ENCODE results near the gene RRAD.

Gene RRAD

GRCh38 chr16:66934839-66935313 lies 9.5 kb upstream of the RRAD start:
- in situ Hi-C loops (cut with HindIII; ENCODE audit: low sequenced_read_pairs): loop anchor here (5.0 to 10.0 kb wide), 3 partner anchors 53 to 450 kb away; partner anchors contain the start of gene PDP2

- in situ Hi-C loops (cut with HindIII; ENCODE audit: low sequenced_read_pairs): loop anchor here (10.0 kb wide), 1 partner anchor 451 kb away; no protein-coding TSS in a partner anchor
Measured at GRCh38 chr16:66934138-66934838, 9.0 kb upstream of the RRAD start, which contains the start of gene CIAO2B. TSS of gene CIAO2B (minus strand) at chr16:66934402. CDS start at chr16:66934364, 38 bp downstream.

GRCh38 chr16:66933776-66934137 lies 8.4 kb upstream of the RRAD start:
- in situ Hi-C loops (cut with HindIII; ENCODE audit: low sequenced_read_pairs): loop anchor here (10.0 kb wide), 1 partner anchor 451 kb away; no protein-coding TSS in a partner anchor

- in situ Hi-C loops (cut with HindIII; ENCODE audit: low sequenced_read_pairs): loop anchor here (10.0 kb wide), 1 partner anchor 453 kb away; no protein-coding TSS in a partner anchor
Measured at GRCh38 chr16:66932076-66932475, 6.7 kb upstream of the RRAD start.

- in situ Hi-C loops (cut with HindIII; ENCODE audit: low sequenced_read_pairs): loop anchor here (10.0 kb wide), 1 partner anchor 453 kb away; no protein-coding TSS in a partner anchor
Measured at GRCh38 chr16:66931665-66932064, 6.3 kb upstream of the RRAD start.

GRCh38 chr16:66930189-66930588 lies 4.9 kb upstream of the RRAD start:
- in situ Hi-C loops (cut with HindIII; ENCODE audit: low sequenced_read_pairs): loop anchor here (10.0 kb wide), 1 partner anchor 455 kb away; no protein-coding TSS in a partner anchor

- in situ Hi-C loops (cut with HindIII; ENCODE audit: low sequenced_read_pairs): no loop called here
Measured at GRCh38 chr16:66928702-66929388, 3.5 kb upstream of the RRAD start.

GRCh38 chr16:66927918-66928649 lies 2.7 kb upstream of the RRAD start:
- in situ Hi-C loops (cut with HindIII; ENCODE audit: low sequenced_read_pairs): no loop called here

GRCh38 chr16:66926961-66927436 lies 1.7 kb upstream of the RRAD start:
- in situ Hi-C loops (cut with HindIII; ENCODE audit: low sequenced_read_pairs): no loop called here

GRCh38 chr16:66926171-66926947 lies 1.0 kb upstream of the RRAD start:
- in situ Hi-C loops (cut with HindIII; ENCODE audit: low sequenced_read_pairs): no loop called here

- in situ Hi-C loops (cut with HindIII; ENCODE audit: low sequenced_read_pairs): no loop called here
Measured at GRCh38 chr16:66924527-66925321, 611 bp downstream of the RRAD start.

GRCh38 chr16:66923866-66924265 lies 1.5 kb downstream of the RRAD start:
- in situ Hi-C loops (cut with HindIII; ENCODE audit: low sequenced_read_pairs): no loop called here

GRCh38 chr16:66923247-66923731 lies 2.0 kb downstream of the RRAD start:
- in situ Hi-C loops (cut with HindIII; ENCODE audit: low sequenced_read_pairs): no loop called here

GRCh38 chr16:66921729-66922450 lies 3.4 kb downstream of the RRAD start:
- in situ Hi-C loops (cut with HindIII; ENCODE audit: low sequenced_read_pairs): no loop called here

- in situ Hi-C loops (cut with HindIII; ENCODE audit: low sequenced_read_pairs): no loop called here
Measured at GRCh38 chr16:66920924-66921680, 4.2 kb downstream of the RRAD start.

GRCh38 chr16:66920299-66920590 lies 5.1 kb downstream of the RRAD start:
- in situ Hi-C loops (cut with HindIII; ENCODE audit: low sequenced_read_pairs): no loop called here

- in situ Hi-C loops (cut with HindIII; ENCODE audit: low sequenced_read_pairs): no loop called here
Measured at GRCh38 chr16:66919569-66920298, 5.6 kb downstream of the RRAD start.

All from endothelial cell of hepatic sinusoid (primary cell).